ENCODE data around the gene DEFB124.

Gene DEFB124

DNA sequence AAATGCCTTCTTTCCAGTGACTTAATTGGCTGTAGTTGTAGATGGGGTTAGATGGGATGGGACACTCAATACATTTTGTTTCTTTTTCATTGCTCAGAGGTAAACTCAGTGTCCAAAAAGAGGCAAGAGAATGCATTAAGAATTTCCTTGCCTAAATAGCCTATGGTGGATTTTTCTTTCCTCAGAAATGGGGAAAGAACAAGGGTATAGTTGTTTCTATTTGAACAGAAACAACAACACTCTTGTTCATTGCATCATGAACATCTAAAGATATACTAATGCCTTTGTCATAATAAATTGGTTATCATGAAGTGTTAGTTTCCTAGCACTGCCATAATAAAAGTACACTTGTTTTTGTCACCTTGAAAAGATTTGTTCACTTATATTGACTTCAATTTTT, 49.1 kb downstream of the DEFB124 start:
- H3K36me3 ChIP-seq: no peaks in the 10 kb centered on the region
- TF ChIP-seq, protein P1, sequence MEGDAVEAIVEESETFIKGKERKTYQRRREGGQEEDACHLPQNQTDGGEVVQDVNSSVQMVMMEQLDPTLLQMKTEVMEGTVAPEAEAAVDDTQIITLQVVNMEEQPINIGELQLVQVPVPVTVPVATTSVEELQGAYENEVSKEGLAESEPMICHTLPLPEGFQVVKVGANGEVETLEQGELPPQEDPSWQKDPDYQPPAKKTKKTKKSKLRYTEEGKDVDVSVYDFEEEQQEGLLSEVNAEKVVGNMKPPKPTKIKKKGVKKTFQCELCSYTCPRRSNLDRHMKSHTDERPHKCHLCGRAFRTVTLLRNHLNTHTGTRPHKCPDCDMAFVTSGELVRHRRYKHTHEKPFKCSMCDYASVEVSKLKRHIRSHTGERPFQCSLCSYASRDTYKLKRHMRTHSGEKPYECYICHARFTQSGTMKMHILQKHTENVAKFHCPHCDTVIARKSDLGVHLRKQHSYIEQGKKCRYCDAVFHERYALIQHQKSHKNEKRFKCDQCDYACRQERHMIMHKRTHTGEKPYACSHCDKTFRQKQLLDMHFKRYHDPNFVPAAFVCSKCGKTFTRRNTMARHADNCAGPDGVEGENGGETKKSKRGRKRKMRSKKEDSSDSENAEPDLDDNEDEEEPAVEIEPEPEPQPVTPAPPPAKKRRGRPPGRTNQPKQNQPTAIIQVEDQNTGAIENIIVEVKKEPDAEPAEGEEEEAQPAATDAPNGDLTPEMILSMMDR (IDR thresholded peaks at IDR 0.05): no peak
- no peaks in the 10 kb centered on the region for H3K4me1 ChIP-seq (ENCODE audit: control insufficient read depth in 1 of 2, insufficient read depth in 1 of 2, low read depth in 1 of 2, low read length in 1 of 2)
- H3K27ac ChIP-seq: no peak overlapping the region
- no peaks in the 10 kb centered on the region for H3K9me3 ChIP-seq
- H3K27me3 ChIP-seq: peaks cover 18% of the 10 kb centered on the region
- H3K4me3 ChIP-seq (ENCODE audit: low read depth in 1 of 2, low read length in 1 of 2): no peak overlapping the region

DNA sequence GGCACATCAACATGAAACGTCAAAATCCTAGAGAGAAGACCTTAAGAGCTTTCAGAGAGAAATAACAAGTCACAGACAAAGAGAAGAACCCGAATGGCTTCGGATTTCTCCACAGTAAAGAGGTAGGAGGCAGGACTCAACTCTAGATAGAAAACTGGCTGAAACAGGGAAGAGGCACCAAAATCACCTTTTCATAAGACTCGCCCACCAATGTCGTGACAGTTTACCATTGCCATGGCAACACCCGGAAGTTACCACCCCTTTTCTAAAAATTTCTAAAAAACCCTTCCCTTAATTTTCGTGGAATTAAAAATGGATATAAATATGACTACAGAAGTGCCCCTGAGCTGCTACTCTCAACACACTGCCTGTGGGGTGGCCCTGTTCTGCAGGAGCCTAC, 56.6 kb downstream of the DEFB124 start:
- H3K27ac ChIP-seq: no peak overlapping the region
- no peaks in the 10 kb centered on the region for H3K36me3 ChIP-seq
- no peak overlapping the region for H3K4me3 ChIP-seq (ENCODE audit: low read depth in 1 of 2, low read length in 1 of 2)
- H3K4me1 ChIP-seq (ENCODE audit: control insufficient read depth in 1 of 2, insufficient read depth in 1 of 2, low read depth in 1 of 2, low read length in 1 of 2): no peaks in the 10 kb centered on the region
- H3K27me3 ChIP-seq: peaks cover 12% of the 10 kb centered on the region
- TF ChIP-seq, protein P1 (IDR thresholded peaks at IDR 0.05): no peak
- H3K9me3 ChIP-seq: no peaks in the 10 kb centered on the region

DNA sequence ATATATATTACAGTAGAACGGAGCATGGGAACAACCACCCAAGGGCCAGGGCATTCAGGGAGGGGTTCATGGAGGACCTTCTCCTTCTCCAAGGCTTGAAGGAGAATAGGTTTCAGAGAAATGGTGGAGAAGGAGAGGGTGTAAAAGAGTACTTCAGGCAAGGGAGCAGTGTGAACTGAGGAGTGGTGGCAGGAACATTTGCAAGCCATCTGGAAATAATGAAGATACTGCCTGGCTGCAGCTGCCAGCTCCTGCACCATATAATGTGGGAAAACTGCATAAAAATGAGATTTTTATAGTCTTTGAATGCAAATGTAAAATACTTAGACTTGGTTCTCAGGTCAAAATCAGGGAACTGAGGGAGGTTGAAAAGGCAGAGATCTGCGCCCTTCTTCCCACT, 59.3 kb downstream of the DEFB124 start:
- H3K4me3 ChIP-seq (ENCODE audit: low read depth in 1 of 2, low read length in 1 of 2): no peak overlapping the region
- H3K27ac ChIP-seq: no peak overlapping the region
- peaks cover 3% of the 10 kb centered on the region for H3K27me3 ChIP-seq
- no peaks in the 10 kb centered on the region for H3K36me3 ChIP-seq
- no peaks in the 10 kb centered on the region for H3K4me1 ChIP-seq (ENCODE audit: control insufficient read depth in 1 of 2, insufficient read depth in 1 of 2, low read depth in 1 of 2, low read length in 1 of 2)
- H3K9me3 ChIP-seq: no peaks in the 10 kb centered on the region
- TF ChIP-seq, protein P1 (IDR thresholded peaks at IDR 0.05): no peak

Data from neutrophil (primary cell).